Choroid plexus epithelial cell (primary cell): ENCODE results near the gene MED27.

Source experiments
- DNase-seq: peaks from one replicate; pipeline ENCODE4 v3.0.0-alpha.2; 2010; ENCODE audit warnings: low read depth
- H3K4me3 ChIP-seq: 2 replicates; pipeline ENCODE4 v1.5.1; 2011; ENCODE audit warnings: low read depth, mild to moderate bottlenecking, control low read depth, low read length, moderate library complexity
- TF ChIP-seq, protein P1 (sequence below): conservative IDR thresholded peaks from 2 replicates; pipeline ENCODE4 v1.5.1; 2011; ENCODE audit warnings: low read depth, mild to moderate bottlenecking, control low read depth, inconsistent platforms, low read length, moderate library complexity

The MED27 gene

DNA sequence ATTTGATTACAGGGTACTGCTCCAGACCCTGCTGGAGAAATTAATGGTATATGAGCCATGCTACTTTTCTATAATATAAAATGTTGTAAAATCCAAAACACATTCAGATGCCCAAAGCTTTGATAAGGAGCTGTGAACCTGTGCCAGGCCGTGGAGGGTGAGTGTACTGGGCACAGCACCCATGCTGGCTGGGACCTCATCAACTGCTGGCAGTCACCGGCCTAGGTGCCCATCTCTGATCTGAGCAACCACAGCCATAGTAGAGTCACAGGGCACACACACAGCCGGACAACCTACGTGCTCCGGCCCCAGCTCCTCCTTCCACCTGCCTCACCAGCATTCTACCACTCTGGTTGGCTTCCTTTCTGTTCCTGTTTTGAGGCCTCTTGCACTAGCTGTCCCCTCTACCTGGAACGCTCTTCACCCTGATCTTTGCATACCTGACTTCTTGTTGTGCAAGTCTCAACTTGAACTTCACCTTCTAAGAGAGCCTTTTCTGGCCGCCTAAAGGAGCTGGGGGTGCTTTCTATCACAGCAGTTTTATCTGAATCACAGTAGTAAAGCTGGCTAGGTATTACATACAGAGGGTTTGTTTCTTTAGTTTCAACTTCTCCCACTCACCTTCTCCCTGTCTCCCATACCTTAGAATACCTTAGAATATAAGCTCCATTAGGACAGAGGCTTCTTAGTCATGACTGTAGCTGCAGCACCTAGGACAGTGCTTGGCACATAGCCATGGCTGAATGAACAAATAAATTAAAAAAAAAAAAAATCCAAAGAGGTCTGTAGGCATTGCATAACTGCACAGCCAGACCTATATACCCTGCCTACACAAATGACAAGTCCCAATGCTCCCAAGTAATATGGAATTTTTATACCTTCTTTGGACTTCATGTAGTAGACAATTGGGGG is 51.7 kb downstream of the MED27 start:
- TF ChIP-seq, protein P1, sequence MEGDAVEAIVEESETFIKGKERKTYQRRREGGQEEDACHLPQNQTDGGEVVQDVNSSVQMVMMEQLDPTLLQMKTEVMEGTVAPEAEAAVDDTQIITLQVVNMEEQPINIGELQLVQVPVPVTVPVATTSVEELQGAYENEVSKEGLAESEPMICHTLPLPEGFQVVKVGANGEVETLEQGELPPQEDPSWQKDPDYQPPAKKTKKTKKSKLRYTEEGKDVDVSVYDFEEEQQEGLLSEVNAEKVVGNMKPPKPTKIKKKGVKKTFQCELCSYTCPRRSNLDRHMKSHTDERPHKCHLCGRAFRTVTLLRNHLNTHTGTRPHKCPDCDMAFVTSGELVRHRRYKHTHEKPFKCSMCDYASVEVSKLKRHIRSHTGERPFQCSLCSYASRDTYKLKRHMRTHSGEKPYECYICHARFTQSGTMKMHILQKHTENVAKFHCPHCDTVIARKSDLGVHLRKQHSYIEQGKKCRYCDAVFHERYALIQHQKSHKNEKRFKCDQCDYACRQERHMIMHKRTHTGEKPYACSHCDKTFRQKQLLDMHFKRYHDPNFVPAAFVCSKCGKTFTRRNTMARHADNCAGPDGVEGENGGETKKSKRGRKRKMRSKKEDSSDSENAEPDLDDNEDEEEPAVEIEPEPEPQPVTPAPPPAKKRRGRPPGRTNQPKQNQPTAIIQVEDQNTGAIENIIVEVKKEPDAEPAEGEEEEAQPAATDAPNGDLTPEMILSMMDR = no peak
- peak; percentile 33 for DNase-seq

DNA sequence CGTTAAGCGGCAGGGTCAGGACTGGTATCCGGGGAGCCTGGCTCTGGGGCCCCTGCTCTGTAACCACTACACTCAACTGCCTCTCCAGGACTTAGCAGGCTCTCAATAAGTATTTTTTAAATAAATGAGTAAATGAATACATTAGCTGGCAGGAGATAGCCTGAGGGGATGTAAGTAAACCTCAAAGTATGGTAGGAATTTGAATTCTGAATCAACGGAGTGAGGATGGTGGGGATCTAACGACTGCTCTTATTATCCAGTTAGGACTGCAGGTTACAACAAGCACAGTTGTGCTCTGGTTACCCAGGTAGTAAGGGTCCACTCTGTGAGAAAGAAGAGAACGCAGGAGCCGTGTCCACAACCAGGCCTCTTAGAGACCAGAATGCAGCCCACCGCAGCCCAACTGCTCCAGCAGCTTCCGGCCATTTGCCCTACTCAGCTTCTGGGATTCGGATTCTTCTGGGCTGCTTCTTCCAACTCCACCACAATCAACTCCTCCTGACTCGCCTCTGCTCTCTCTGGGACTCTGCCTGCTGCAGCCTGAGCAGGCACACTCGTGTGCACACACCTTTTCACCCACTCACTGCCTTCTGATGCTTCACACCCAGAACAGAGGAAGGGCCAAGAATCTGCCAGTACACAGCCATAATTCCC is 52.6 kb downstream of the MED27 start:
- TF ChIP-seq, protein P1 = no peak
- DNase-seq = peak; percentile 67
- H3K4me3 ChIP-seq = no peak overlapping the region

More for the DNA sequence above, 51.7 kb downstream of the MED27 start:
- no peak overlapping the region for H3K4me3 ChIP-seq

DNA sequence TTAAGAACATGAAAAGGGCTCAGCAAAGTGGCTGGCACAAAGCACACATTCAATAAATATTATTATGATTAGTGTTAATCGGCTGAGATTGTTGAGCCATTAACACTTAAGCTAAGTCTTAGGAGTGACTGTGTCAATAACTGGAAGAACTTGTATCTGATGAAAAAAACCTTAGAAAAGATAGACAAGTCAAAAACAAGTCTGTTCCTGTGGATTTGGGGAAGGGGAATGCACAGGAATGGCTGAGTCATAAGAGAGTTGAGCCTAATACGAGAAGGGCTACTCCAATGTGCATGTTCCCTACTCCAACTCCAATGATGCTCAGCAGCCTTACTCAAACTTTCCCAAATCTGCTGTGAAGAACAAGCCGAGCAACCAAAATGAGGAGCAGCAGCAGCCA is 53.9 kb downstream of the MED27 start:
- no peak overlapping the region for H3K4me3 ChIP-seq
- no peak for DNase-seq
- TF ChIP-seq, protein P1 = no peak

DNA sequence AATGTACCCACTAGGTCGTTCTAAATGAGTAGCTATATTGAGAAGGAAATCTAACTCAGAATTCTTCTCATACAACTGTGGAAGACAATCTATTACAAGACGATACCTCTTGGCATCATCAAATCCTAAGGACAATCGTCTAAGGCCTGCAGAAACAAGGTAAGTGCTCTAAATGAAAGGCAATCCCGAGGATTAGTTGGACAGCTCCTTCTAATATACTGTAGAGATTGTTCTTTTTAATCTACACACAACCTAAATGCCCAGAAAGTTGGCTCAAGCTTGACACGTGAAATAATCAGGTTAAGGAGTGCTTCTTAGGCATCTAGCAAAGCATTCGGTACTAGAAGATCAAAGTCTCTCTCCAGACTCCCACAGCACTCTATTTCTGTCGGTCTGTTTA is 55.1 kb downstream of the MED27 start:
- TF ChIP-seq, protein P1 = no peak

DNA sequence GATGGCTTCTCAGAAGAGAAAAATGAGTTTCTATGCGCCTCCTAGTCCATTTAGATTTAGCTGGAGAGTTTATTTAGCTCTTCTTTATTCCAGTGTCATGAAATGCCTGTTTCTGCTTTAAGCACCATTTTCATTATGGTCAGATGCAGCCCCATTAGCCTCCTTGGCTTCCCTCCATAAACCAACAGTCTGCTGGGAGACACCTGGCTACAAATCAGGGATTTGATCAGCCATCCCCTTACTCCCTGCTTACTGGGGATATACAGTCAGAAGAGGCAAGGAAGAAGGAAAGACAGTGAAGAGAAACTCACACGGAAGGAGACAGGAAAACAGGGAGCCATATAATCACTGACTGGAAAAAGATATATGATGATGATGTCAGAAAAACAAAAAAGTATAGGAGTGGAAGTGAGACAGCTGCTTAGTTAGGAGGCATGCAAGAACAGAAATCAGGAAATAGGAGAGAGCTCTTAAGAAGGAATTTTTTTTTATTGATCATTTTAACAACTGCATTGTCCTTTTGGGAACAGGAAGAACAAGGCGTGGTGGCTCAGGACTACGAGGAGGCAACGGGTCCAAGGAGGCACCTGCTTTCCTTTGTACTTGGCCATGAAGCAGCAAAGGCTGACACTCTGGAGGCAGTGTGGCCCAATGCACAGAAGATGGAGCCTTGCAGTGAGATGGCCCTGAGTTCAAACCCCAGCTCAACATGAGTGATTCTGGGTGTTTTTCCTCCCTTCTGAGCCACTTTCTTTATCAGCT is 56.1 kb downstream of the MED27 start:
- no peak for DNase-seq
- H3K4me3 ChIP-seq = no peak overlapping the region
- TF ChIP-seq, protein P1 = no peak

More for the DNA sequence above, 55.1 kb downstream of the MED27 start:
- no peak overlapping the region for H3K4me3 ChIP-seq
- DNase-seq = no peak

DNA sequence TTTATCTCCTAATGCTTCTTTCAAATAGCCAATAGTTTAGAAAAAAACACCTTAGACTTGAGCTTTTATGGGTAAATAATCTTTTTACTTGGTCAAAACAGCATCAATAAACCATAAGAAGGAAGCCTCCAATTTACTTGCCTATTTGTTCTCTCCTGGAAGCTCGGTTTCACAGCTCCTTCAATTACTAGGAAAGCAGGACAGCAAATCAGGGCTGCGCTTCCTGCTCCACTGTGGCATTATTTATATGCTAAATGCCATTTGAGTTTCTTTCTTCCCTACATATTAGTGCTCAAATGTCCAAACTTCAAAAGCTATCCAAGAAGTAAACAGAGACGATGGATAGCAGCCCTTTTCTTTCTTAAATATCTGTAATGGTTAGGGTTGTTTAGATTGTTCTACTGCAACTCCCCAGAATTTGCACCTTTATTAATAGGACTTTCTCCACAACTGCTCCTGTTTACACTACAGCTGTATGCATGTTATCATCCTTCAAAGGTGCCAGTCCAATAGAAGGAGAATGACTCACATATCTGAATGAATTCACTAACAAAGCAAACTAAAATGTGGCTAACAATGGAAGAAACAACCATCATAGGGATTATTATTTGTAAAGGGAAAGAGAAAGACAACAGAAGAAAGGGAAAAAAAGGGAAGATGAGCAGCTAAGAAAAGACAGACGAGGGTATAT is 58.7 kb downstream of the MED27 start:
- TF ChIP-seq, protein P1 = no peak
- H3K4me3 ChIP-seq = no peak overlapping the region
- DNase-seq = no peak
